Natural killer cell (primary cell): ENCODE measurements around the gene ITGAL. TPM values are rescaled to one million over a fixed set of nuclear protein-coding genes. Genes with fewer than 3 reads are reported as not detected.

Experiments used
- ATAC-seq, 3 donors: fragments of 150-1000 bp in 2 of 3; fragments of 200-7000 bp in 1 of 3; cut with Tn5 transposase; 1 replicate in 1 of 3; 2 replicates in 2 of 3; pipeline ENCODE4 v1.10.0; 2021; ENCODE audit warnings: mild to moderate bottlenecking in 2 of 3, moderate library complexity in 2 of 3
- DNase-seq, 2 donors: peaks; one replicate each; pipeline versions ENCODE4 v3.0.0 to v3.0.0-alpha.2; 2013 to 2021; ENCODE audit warnings: mixed read lengths in 1 of 2
- H3K27ac ChIP-seq: one replicate; pipeline ENCODE4 v1.5.1; 2013; ENCODE audit warnings: mild to moderate bottlenecking, low read length
- H3K27me3 ChIP-seq: one replicate; pipeline ENCODE4 v1.6.1; 2013; ENCODE audit warnings: low read length; ENCODE audit not compliant: control insufficient read depth, insufficient read depth
- H3K36me3 ChIP-seq: one replicate; pipeline ENCODE4 v1.6.1; 2013; ENCODE audit warnings: low read length; ENCODE audit not compliant: control insufficient read depth, insufficient read depth
- H3K4me1 ChIP-seq: one replicate; pipeline ENCODE4 v1.6.1; 2013; ENCODE audit warnings: low read length; ENCODE audit not compliant: control insufficient read depth, insufficient read depth
- H3K4me3 ChIP-seq: one replicate; pipeline ENCODE4 v1.5.1; 2013; ENCODE audit warnings: low read length
- H3K9me3 ChIP-seq: one replicate; pipeline ENCODE4 v1.6.1; 2013; ENCODE audit warnings: low read length; ENCODE audit not compliant: control insufficient read depth, insufficient read depth
- H3K27ac Mint-ChIP-seq, 2 donors: one replicate each; pipeline ENCODE4 v1.8.0; 2022; ENCODE audit warnings: mild to moderate bottlenecking in 2 of 2, mixed read lengths in 2 of 2, moderate library complexity in 1 of 2
- H3K27me3 Mint-ChIP-seq, 2 donors: one replicate each; pipeline ENCODE4 v1.8.0; 2022; ENCODE audit warnings: low read depth in 2 of 2, mixed read lengths in 2 of 2
- H3K36me3 Mint-ChIP-seq: one replicate; pipeline ENCODE4 v1.8.0; 2022; ENCODE audit warnings: mixed read lengths
- H3K4me1 Mint-ChIP-seq, 2 donors: one replicate each; pipeline ENCODE4 v1.8.0; 2022; ENCODE audit warnings: mixed read lengths in 2 of 2
- H3K4me3 Mint-ChIP-seq: one replicate; pipeline ENCODE4 v1.8.0; 2022; ENCODE audit warnings: mild to moderate bottlenecking, moderate library complexity, mixed read lengths
- H3K9me3 Mint-ChIP-seq, 2 donors: one replicate each; pipeline ENCODE4 v1.8.0; 2022; ENCODE audit warnings: mixed read lengths in 2 of 2
- whole genome bisulfite sequencing: methylation state at CpG from one replicate; pipeline ENCODE4 v1.1.7; 2013; ENCODE audit warnings: missing lambda C conversion rate; ENCODE audit not compliant: insufficient coverage; 5-methylcytosine and 5-hydroxymethylcytosine counted together
- intact Hi-C: fragments of 100-400 bp; cut with micrococcal nuclease; formaldehyde crosslinking; loops from one replicate; pipeline ENCODE4 v1.14.2; 2022
- total RNA-seq, 4 donors: library from RNA; stranded (reverse); fragments of 120-200 nt in 1 of 4; gene quantifications; one replicate each; pipeline versions ENCODE4 v1.2.3 to v1.2.4, GENCODE V29; 2013 to 2022
- TF ChIP-seq, protein P1 (sequence below): fragments of 200-600 bp; IDR thresholded peaks from one replicate; pipeline ENCODE4 v1.8.0; 2022; ENCODE audit warnings: antibody characterized with exemption

ITGAL gene
- total RNA-seq, 3 donors from 2014 or later (not counting 1 experiment from before 2014, with no cell fraction given): 1,131 to 1,260 (median 1,176) TPM

DNA sequence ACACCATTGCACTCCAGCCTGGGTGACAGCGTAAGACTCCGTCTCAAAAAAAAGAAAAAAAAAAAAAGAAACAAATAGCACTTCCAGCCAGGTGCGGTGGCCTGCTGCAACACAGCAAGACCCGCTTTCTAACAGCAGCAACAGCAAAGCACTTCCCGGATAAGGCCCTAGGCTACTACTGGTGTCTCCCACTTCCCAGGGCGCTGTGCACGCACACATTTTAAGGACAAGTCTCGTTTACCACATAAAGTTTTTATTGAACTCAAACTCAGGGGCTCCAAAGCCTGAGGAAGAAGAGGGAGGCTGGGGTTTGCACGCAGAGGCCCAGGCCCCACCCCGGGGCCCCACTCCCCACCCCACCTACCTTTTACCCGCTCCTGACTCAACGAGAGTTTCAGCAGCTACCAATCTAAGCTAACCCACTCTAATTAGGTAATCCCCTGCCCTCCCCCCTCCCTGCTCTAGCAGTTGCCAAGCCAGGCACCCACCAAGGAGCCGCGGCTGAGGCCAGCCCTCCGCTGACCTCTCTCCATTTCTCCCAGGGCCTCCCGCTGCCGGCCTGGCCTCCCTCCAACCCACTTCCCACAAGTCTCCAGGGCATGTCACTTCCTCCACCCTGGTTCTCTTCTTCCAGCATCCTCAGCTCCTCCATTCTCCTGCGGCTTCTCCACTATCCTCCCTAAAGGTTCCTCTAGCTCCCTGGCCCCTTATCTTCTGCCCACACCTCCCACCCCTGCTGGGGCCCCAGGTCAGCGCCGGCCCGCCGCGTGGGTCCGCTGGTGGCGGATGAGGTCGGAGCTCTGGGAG lies 51.4 kb downstream of the ITGAL start:
- Histone ChIP-seq H3K4me3 (no peak overlapping the region), H3K27ac (no peak overlapping the region), H3K4me1 (peaks cover 18% of the 10 kb centered on the region), H3K27me3 (no peaks in the 10 kb centered on the region), H3K36me3 (peaks cover 28% of the 10 kb centered on the region), H3K9me3 (no peaks in the 10 kb centered on the region)
- TF ChIP-seq, protein P1, sequence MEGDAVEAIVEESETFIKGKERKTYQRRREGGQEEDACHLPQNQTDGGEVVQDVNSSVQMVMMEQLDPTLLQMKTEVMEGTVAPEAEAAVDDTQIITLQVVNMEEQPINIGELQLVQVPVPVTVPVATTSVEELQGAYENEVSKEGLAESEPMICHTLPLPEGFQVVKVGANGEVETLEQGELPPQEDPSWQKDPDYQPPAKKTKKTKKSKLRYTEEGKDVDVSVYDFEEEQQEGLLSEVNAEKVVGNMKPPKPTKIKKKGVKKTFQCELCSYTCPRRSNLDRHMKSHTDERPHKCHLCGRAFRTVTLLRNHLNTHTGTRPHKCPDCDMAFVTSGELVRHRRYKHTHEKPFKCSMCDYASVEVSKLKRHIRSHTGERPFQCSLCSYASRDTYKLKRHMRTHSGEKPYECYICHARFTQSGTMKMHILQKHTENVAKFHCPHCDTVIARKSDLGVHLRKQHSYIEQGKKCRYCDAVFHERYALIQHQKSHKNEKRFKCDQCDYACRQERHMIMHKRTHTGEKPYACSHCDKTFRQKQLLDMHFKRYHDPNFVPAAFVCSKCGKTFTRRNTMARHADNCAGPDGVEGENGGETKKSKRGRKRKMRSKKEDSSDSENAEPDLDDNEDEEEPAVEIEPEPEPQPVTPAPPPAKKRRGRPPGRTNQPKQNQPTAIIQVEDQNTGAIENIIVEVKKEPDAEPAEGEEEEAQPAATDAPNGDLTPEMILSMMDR: no peak
- H3K27ac Mint-ChIP-seq: no peak overlapping the region
- 90% methylated on average over 24 of the region's 26 CpGs for WGBS
- peaks cover 15% of the 10 kb centered on the region for H3K36me3 Mint-ChIP-seq
- no peaks in the 10 kb centered on the region for H3K9me3 Mint-ChIP-seq
- ATAC-seq (no peak), DNase-seq (peak in 1 of 2 donors; percentile 24)
- intact Hi-C loops: no loop called here
- H3K4me1 Mint-ChIP-seq: peaks cover 21 to 37% of the 10 kb centered on the region in 2 donors
- no peaks in the 10 kb centered on the region for H3K27me3 Mint-ChIP-seq
- H3K4me3 Mint-ChIP-seq: peak overlapping the region; percentile 6

DNA sequence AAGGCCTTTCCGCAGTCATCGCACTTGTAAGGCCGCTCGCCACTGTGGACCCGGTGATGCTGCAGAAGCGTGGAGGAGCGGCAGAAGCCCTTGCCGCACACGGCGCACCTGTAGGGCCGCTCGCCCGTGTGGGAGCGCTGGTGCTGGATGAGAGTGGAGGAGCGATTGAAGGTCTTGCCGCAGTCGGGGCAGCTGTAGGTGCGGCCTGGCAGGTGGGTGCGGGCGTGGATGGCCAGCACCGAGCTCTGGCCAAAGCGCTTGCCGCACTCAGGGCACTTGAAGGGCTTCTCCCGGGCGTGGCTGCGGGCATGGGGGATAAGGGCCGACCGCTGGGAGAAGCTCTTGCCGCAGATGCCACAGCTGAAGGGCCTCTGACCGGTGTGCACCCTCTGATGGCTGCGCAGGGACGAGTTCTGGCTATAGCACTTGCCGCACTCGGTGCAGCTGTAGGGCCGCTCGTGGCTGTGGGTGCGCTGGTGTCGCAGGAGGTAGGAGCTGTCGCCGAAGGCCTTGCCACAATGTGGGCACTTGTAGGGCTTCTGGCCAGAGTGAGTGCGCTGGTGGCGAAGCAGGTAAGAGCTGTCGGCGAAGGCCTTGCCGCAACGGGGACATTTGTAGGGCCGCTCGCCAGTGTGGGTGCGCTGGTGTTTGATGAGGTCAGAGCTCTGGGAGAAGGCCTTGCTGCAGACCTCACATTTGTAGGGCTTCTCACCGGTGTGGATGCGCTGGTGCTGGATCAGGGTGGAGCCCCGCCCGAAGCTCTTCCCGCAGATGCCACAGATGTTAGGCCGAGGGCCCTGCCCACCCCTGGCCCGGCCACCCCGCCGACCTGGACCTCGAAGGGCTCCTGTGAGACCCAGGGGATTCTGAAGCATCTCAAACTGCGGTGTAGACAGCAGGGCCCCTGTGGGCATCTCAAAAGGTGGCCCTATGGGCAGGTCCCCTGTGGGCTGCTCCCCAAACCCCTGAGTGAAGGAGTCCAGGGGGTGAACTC lies 52.3 kb downstream of the ITGAL start:
- Histone ChIP-seq H3K4me3 (no peak overlapping the region), H3K27ac (no peak overlapping the region), H3K27me3 (no peaks in the 10 kb centered on the region), H3K9me3 (no peaks in the 10 kb centered on the region), H3K36me3 (peaks cover 19% of the 10 kb centered on the region), H3K4me1 (peaks cover 18% of the 10 kb centered on the region)
- 96% methylated on average over 60 of the region's 60 CpGs for WGBS
- TF ChIP-seq, protein P1: no peak
- no peaks in the 10 kb centered on the region for H3K27me3 Mint-ChIP-seq
- peaks cover 8% of the 10 kb centered on the region for H3K36me3 Mint-ChIP-seq
- ATAC-seq: no peak
- H3K9me3 Mint-ChIP-seq: no peaks in the 10 kb centered on the region
- DNase-seq: no peak
- intact Hi-C loops: no loop called here
- peak overlapping the region in 1 of 2 donors; percentile 14 for H3K27ac Mint-ChIP-seq
- peaks cover 14 to 29% of the 10 kb centered on the region in 2 donors for H3K4me1 Mint-ChIP-seq
- peak overlapping the region; percentile 40 for H3K4me3 Mint-ChIP-seq

DNA sequence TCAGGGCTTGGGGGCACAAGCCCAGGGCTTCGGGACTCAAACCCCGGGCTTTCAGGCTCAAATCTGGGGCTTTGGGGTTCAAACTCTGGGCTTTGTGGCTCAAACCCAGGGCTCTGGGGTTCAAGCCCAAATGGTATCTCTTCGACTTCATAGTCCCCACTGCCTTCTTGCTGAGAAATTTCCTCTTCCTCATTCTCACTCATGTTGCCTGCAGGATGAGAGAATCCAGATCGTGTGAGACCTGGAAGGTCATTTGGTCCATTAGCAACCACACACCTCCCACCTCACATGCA lies 53.2 kb downstream of the ITGAL start:
- H3K27ac ChIP-seq: peak overlapping the region; percentile 8
- no peak overlapping the region for H3K27ac Mint-ChIP-seq
- intact Hi-C loops: loop anchor here (2.0 kb wide), 1 partner anchor 33 kb away; the partner anchor contains the start of gene ZNF764

More for the DNA sequence above, 53.2 kb downstream of the ITGAL start:
- Mint-ChIP-seq H3K36me3 (peaks cover 8% of the 10 kb centered on the region), H3K4me1 (peaks cover 14 to 29% of the 10 kb centered on the region in 2 donors), H3K4me3 (peak overlapping the region; percentile 76), H3K9me3 (no peaks in the 10 kb centered on the region), H3K27me3 (no peaks in the 10 kb centered on the region)
- 51% methylated on average over 4 of the region's 4 CpGs for WGBS
- DNase-seq (no peak), ATAC-seq (no peak)
- Histone ChIP-seq H3K36me3 (peaks cover 11% of the 10 kb centered on the region), H3K9me3 (no peaks in the 10 kb centered on the region), H3K4me1 (peaks cover 18% of the 10 kb centered on the region), H3K4me3 (peak overlapping the region; percentile 50), H3K27me3 (no peaks in the 10 kb centered on the region)
- TF ChIP-seq, protein P1: no peak
